ENCODE data around the gene UBR3.

Gene UBR3

DNA sequence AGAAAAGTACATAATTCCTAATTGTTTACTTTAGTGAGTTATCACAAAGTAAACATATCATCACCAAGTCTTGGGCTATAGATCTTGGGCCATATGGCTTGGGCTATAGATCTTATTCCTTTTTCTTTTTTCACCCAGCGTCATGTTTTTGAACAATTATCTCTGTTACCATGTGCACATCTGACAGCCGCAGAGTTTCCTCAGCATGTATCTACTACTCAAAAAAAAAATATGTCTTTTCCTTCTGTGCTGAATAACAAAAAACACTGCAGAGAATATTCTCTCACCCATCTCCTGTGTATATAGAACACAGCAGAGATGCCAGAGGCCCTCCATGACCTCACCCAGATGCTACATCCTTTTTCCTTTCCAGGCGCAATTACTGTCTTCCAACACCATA is 274.5 kb downstream of the UBR3 start:
- TF ChIP-seq TAF1 (IDR thresholded peaks at IDR 0.05; ENCODE audit: borderline replicate concordance, insufficient read depth, low read length) (no peak), POLR2AphosphoS5 (IDR thresholded peaks at IDR 0.05; ENCODE audit: low read depth, low read length) (no peak), FOXP2 (optimal IDR thresholded peaks at IDR 0.05; ENCODE audit: borderline replicate concordance, extremely low read depth, extremely low read length, insufficient read depth) (no peak), SIN3A (IDR thresholded peaks at IDR 0.05; ENCODE audit: borderline replicate concordance, insufficient read depth, low read length) (no peak)
- TF ChIP-seq, protein P1, sequence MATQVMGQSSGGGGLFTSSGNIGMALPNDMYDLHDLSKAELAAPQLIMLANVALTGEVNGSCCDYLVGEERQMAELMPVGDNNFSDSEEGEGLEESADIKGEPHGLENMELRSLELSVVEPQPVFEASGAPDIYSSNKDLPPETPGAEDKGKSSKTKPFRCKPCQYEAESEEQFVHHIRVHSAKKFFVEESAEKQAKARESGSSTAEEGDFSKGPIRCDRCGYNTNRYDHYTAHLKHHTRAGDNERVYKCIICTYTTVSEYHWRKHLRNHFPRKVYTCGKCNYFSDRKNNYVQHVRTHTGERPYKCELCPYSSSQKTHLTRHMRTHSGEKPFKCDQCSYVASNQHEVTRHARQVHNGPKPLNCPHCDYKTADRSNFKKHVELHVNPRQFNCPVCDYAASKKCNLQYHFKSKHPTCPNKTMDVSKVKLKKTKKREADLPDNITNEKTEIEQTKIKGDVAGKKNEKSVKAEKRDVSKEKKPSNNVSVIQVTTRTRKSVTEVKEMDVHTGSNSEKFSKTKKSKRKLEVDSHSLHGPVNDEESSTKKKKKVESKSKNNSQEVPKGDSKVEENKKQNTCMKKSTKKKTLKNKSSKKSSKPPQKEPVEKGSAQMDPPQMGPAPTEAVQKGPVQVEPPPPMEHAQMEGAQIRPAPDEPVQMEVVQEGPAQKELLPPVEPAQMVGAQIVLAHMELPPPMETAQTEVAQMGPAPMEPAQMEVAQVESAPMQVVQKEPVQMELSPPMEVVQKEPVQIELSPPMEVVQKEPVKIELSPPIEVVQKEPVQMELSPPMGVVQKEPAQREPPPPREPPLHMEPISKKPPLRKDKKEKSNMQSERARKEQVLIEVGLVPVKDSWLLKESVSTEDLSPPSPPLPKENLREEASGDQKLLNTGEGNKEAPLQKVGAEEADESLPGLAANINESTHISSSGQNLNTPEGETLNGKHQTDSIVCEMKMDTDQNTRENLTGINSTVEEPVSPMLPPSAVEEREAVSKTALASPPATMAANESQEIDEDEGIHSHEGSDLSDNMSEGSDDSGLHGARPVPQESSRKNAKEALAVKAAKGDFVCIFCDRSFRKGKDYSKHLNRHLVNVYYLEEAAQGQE (IDR thresholded peaks at IDR 0.05; ENCODE audit: insufficient read depth in 1 of 2, low read depth in 2 of 2, low read length in 2 of 2), result no peak

DNA sequence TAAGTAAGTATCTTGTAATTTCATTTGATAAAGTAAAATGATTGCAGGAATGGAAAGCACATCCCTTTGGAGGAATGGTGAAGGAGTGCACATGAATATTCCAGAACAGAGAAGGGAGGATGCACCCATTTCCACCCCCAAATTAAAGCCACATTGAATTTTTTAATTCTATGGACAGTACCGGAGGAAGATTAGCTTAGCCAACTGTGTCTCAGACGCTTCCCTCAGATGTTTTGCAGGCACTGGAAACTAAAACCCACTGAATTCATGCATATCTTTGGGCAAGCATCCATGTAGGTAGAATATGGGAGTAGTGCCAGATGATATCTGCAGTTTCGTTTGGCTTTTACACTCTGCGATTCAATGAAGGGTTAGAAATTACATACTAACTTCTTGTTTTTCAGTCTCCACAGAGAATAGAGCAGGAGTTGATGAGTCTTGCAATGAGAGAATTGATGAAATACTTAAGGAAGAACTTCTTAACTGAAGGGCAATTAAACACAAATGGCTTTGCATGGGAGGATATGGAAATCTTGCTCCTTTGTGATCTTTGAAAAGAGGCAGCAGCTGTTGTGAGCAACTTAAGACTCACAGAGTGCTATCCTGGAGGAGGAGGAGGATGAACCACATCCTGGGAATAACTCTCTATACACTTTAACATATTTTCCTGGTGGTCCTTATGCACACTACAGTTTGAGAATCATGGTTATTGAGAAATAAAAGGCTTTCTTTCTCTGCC is 279.0 kb downstream of the UBR3 start:
- TF ChIP-seq TAF1 (IDR thresholded peaks at IDR 0.05; ENCODE audit: borderline replicate concordance, insufficient read depth, low read length) (no peak), FOXP2 (optimal IDR thresholded peaks at IDR 0.05; ENCODE audit: borderline replicate concordance, extremely low read depth, extremely low read length, insufficient read depth) (no peak), POLR2AphosphoS5 (IDR thresholded peaks at IDR 0.05; ENCODE audit: low read depth, low read length) (no peak), SIN3A (IDR thresholded peaks at IDR 0.05; ENCODE audit: borderline replicate concordance, insufficient read depth, low read length) (no peak)
- TF ChIP-seq, protein P1 (IDR thresholded peaks at IDR 0.05; ENCODE audit: insufficient read depth in 1 of 2, low read depth in 2 of 2, low read length in 2 of 2), result no peak

DNA sequence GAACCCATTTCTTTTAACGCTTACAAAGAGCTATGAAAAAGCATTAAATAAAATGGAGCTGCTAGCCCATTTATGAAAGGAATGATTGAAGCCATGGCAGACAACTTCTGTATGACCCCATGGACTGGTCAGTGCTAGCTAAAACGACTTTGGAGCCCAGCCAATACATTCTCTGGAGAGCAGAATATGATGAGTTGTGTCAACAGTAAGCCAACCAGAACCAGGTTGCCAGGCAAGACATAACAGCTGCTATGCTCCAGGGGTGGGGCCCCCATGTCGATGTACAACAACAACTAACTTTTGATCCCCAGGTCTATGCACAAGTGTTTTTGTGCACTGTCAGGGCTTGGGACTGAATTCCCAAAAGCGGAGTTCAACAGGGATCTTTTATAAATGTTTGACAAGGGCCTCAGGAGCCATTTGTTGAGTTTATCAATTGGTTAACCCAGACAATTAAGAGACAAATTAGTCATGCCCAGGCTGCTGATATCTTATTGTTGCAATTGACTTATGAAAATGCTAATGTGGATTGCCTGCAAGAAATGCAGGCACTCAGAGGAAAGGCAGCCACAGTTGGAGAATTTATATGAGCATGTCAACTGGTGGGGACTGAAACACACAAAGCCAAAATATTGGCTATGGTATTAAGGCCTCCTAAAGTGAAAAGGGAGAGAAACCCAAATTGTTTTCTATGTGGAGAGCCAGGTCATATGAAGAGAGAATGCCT is 286.1 kb downstream of the UBR3 start:
- TF ChIP-seq TAF1 (IDR thresholded peaks at IDR 0.05; ENCODE audit: borderline replicate concordance, insufficient read depth, low read length) (no peak), POLR2AphosphoS5 (IDR thresholded peaks at IDR 0.05; ENCODE audit: low read depth, low read length) (no peak), SIN3A (IDR thresholded peaks at IDR 0.05; ENCODE audit: borderline replicate concordance, insufficient read depth, low read length) (no peak), FOXP2 (optimal IDR thresholded peaks at IDR 0.05; ENCODE audit: borderline replicate concordance, extremely low read depth, extremely low read length, insufficient read depth) (no peak)
- TF ChIP-seq, protein P1 (IDR thresholded peaks at IDR 0.05; ENCODE audit: insufficient read depth in 1 of 2, low read depth in 2 of 2, low read length in 2 of 2), result no peak

DNA sequence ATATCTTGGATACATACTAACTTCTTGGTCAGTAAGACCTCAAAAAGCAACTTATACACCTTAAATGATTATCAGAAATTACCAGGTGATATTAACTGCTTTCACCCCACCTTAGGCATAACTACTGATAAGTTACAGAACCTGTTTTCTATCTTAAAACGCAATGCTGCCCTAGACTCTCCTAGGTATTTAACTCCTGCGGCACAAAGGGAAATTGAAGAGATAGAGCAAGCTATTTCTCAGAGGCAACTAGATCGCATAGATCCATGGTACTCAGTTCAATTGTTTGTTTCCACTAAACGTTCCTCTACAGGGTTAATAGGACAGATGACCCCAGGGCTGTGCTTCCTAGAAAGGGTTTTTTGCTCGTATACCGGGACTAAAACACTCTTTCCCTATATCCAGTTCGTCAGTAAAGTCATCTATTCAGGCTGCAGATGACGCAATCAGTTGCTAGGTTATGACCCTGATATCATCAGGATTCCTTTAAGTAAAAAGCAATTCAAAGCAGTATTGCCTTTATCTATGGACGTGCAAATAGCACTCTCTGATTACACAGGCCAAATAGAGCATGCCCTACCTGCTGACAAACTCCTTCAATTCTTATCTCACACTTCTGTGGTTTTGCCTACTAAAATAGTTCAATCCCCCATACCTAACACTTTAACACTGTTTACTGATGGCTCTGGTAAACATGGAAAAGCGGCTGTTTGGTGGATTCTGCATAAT is 288.4 kb downstream of the UBR3 start:
- TF ChIP-seq FOXP2 (optimal IDR thresholded peaks at IDR 0.05; ENCODE audit: borderline replicate concordance, extremely low read depth, extremely low read length, insufficient read depth) (no peak), SIN3A (IDR thresholded peaks at IDR 0.05; ENCODE audit: borderline replicate concordance, insufficient read depth, low read length) (no peak), POLR2AphosphoS5 (IDR thresholded peaks at IDR 0.05; ENCODE audit: low read depth, low read length) (no peak), TAF1 (IDR thresholded peaks at IDR 0.05; ENCODE audit: borderline replicate concordance, insufficient read depth, low read length) (no peak)
- TF ChIP-seq, protein P1 (IDR thresholded peaks at IDR 0.05; ENCODE audit: insufficient read depth in 1 of 2, low read depth in 2 of 2, low read length in 2 of 2), result no peak

All from PFSK-1 (cell line).